ENCODE data around the gene TRRAP.

DNA sequence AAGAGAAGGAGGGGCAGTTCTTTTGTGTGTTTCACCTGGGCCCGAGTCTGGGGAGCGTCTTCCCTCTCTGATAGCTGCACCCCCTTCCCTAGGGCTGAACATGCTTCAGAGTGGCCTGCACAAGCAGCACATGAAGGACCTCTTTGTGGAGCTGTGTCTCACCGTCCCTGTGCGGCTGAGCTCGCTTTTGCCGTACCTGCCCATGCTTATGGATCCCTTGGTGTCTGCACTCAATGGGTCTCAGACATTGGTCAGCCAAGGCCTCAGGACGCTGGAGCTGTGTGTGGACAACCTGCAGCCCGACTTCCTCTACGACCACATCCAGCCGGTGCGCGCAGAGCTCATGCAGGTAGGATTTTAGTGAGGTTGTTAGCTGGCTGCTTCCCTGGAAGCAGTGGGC is 39.0 kb downstream of the TRRAP start:
- TF ChIP-seq, protein P1, sequence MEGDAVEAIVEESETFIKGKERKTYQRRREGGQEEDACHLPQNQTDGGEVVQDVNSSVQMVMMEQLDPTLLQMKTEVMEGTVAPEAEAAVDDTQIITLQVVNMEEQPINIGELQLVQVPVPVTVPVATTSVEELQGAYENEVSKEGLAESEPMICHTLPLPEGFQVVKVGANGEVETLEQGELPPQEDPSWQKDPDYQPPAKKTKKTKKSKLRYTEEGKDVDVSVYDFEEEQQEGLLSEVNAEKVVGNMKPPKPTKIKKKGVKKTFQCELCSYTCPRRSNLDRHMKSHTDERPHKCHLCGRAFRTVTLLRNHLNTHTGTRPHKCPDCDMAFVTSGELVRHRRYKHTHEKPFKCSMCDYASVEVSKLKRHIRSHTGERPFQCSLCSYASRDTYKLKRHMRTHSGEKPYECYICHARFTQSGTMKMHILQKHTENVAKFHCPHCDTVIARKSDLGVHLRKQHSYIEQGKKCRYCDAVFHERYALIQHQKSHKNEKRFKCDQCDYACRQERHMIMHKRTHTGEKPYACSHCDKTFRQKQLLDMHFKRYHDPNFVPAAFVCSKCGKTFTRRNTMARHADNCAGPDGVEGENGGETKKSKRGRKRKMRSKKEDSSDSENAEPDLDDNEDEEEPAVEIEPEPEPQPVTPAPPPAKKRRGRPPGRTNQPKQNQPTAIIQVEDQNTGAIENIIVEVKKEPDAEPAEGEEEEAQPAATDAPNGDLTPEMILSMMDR (IDR thresholded peaks at IDR 0.05): no peak
- TF ChIP-seq POLR2A (IDR thresholded peaks at IDR 0.05): no peak
